Sigmoid colon (tissue), 4 donors: ENCODE measurements around the gene ACYP2.

Experiments
- EP300 ChIP-seq, 4 donors: sonication (generic); formaldehyde crosslinking; IDR thresholded peaks; one replicate each; pipeline ENCODE4 v1.6.1; 2017; ENCODE audit warnings: antibody characterized with exemption in 4 of 4
- POLR2A ChIP-seq, 2 donors: fragments of 450-650 bp; IDR thresholded peaks; one replicate each; pipeline ENCODE4 v1.6.1; 2016; ENCODE audit warnings: antibody characterized with exemption in 2 of 2, mild to moderate bottlenecking in 2 of 2, moderate library complexity in 2 of 2
- TF ChIP-seq, protein P1 (sequence below), 4 experiments: fragments of 450-650 bp in 3 of 4; fragments of 200-600 bp in 1 of 4; IDR thresholded peaks; one replicate each; pipeline ENCODE4 v1.5.1; 2016 to 2019; ENCODE audit warnings: antibody characterized with exemption in 4 of 4, mild to moderate bottlenecking in 3 of 4, moderate library complexity in 2 of 4

DNA sequence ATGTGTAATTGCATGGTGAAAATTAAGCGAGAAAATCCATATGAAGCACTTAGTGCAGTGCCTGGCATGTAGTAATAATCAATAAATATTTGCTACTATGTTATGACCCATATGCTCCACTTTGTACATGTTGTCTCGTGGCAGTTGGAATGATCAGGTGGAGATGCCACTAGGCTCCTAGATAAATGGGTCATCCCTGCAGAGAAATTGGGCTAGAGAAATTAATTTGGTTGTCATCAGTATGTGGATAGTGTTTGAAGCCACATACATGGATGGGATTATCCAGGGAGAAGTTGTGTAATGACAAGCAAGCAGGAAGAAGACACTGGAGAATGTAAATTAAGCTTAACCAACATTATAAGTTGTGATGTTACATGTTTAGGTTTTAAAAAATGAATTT, 33.0 kb downstream of the ACYP2 start:
- TF ChIP-seq, protein P1, sequence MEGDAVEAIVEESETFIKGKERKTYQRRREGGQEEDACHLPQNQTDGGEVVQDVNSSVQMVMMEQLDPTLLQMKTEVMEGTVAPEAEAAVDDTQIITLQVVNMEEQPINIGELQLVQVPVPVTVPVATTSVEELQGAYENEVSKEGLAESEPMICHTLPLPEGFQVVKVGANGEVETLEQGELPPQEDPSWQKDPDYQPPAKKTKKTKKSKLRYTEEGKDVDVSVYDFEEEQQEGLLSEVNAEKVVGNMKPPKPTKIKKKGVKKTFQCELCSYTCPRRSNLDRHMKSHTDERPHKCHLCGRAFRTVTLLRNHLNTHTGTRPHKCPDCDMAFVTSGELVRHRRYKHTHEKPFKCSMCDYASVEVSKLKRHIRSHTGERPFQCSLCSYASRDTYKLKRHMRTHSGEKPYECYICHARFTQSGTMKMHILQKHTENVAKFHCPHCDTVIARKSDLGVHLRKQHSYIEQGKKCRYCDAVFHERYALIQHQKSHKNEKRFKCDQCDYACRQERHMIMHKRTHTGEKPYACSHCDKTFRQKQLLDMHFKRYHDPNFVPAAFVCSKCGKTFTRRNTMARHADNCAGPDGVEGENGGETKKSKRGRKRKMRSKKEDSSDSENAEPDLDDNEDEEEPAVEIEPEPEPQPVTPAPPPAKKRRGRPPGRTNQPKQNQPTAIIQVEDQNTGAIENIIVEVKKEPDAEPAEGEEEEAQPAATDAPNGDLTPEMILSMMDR (IDR thresholded peaks at IDR 0.05), result no peak
- TF ChIP-seq POLR2A (IDR thresholded peaks at IDR 0.05) (no peak), EP300 (IDR thresholded peaks at IDR 0.05) (no peak)
